Cerebellar cortex (tissue), 1 donor: ENCODE results near the gene FAM222A.
"Not testable (repeated sequence)": the region's sequence is repeated elsewhere in the genome, so short reads cannot be mapped to it uniquely, and the experiment has no call there.

Experiments
- DNase-seq: peaks from one replicate; pipeline ENCODE4 v3.0.0-alpha.2; 2015; ENCODE audit warnings: low spot score

The FAM222A gene

DNA sequence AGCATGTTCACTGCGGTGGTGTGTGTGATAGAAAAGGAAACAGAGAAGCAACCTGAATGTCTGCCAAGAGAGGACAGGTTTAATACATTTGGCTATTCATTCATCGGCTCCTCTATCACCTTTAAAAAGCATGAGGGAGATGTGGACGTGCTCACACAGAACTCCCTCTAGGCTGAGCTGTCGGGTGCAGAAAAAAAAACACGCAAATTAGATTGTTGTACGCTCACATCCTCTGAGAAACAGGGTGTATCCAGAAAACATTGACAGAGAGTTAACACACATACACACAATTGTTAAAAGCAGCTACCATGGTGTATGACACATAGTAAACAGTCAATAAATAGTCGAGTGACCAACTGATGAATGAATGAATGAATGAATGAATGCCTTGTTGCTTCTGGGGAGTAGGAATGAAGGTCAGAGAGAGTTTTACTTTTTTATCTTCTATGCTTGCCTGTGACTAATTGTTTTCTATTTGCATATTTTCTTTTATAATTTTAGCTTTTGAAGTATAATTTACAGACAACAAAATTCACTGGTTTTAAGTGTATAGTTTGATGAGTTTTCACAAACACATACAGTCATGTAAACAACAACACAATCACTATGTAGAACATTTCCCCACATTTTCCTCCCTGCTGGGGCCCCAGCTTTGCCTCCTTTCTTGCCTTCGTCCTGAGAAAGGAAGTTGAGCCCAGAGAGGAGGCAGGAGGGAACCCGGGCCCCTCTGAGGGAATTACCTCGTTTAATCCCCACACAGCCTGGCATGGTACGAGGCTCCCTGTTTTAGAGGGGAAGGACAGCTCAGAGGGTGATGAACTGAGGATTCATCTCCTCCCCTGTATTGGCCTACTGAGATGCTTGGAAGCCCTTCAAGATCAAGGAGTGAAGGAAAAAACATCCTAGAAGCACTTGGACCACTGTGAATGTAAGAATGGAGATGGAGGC, 19.7 kb upstream of the FAM222A start:
- DNase-seq = no peak

DNA sequence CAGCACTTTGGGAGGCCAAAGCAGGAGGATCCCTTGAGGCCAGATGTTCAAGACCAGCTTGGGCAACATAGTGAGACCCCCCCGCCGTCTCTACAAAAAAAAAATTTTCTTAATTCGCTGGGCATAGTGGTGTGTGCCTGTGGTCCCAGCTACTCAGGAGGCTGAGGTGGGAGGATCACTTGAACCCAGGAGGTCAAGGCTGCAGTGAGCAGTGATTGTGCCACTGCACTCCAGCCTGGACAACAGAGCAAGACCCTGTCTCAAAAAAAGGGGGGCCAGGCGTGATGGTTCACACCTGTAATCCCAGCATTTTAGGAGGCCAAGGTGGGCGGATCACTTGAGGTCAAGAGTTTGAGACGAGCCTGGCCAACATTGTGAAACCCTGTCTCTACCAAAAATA, 19.0 kb upstream of the FAM222A start:
- not testable (repeated sequence) for DNase-seq

DNA sequence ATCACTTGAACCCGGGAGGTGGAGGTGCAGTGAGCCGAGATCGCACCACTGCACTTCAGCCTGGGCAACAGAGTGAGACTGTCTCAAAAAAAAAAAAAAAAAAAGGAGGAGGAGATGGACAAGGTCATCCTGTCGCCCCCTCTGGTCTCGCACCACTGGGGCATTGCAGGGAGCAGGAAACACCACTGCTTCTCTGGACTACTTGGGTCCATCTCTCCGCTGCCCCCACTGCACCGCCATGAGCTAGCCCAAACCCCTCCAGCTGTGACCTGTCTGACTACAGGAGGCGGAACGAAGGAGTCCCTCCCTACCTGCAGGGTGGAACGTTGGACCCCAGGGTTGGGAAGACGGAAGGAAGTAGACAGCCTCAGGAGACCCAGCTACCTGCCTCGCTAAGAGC, 18.2 kb upstream of the FAM222A start:
- no peak for DNase-seq

DNA sequence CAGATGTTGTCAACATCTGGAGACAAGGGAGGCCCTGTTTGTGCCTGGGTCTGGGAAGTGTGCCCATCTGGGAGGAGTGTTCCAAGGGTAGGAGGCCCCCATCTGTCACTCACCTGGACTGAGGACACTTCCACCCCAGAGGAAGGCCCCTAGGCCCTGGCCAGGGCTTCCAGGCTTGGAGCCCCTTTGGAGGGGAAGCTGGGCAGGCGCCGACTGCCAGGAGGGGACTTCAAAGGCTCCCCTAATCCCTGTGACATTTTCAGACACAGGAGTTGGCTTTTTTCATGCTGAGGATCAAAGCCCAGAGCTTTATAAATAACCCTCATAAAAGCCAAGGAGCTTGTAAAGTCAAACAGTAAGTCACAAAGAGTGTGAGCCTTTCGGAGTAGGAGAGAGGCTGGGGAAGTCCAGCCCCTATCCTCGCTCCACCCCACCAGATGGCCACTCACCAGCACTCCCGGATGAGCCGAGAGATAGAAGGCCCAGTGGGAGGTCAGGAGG, 17.6 kb upstream of the FAM222A start:
- DNase-seq = no peak

DNA sequence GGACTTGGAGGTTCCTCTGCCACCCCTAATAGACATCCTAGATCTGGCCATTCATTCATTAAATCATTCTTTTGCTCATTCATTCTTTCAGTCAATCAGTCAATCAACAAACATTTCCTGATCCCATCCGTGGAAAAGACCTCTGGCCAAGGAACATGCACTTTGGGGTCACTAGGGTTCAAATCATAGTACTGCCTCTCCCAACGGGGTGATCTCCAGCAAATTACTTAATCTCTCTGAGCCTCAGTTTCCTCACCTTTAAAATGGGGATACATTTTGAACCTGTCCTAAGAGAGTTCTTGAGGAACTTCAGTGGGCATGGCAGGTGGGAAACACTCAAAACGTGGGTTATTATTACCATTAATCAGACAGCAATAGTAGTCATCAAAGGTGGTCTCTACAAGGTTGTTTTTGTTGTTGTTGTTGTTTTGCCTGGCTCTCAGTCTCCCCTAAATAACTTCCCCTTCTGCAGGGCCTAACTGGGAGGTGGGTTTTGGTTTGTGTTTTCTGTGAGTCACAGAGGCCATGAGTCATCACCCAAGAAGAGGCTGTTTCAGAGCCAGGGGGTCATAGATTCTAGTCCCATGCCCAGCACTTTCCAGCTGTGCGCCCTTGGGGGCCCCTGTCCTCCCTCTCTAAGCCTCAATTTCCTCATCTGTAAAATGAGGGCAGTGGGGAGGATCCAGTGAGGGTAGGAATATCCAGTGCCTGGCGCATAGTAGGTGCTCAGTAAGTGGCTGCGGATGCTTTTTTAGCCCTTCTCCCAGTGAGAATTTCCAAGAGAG, 16.9 kb upstream of the FAM222A start:
- DNase-seq = no peak

DNA sequence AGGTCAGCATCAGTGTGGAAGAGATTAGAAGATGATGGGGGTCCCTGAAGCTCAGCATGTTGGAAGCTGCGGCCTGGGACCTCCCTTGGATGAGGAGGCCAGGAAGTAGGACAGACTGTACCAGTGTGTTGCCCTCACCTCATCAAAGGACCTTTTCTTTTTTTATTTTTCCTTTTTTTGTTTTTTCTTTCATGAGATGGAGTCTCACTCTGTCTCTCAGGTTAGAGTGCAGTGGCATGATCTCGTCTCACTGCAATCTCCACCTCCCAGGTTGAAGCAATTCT, 16.4 kb upstream of the FAM222A start:
- DNase-seq = no peak

DNA sequence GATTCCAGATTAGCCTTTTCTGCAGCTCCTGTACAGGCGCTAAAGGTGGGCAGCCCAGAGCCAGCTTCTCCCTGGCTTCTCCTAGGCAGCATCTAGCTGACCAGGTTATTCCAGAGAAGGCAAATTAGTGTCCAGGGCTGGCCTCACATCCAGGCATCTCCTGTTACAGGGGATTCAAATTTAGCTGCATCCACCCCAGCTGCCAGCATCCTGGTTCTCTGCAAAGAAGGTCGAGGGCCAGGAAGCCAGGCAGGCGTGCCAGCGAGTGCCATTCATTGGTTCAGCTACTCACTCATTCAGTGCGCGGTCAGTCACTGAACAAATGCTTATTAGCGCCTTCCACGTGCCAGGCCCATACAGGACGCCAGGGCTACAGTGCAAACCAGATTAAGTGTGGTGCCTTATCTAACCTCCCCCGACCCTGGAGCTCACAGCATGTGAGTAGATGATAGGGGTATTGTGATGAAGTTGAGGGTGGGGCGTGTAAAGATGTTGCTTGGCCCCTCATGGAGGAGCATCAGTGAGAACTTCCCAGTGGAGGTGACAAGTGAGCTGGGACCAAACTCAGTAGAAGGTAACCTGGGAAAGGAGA, 15.7 kb upstream of the FAM222A start:
- DNase-seq = no peak

DNA sequence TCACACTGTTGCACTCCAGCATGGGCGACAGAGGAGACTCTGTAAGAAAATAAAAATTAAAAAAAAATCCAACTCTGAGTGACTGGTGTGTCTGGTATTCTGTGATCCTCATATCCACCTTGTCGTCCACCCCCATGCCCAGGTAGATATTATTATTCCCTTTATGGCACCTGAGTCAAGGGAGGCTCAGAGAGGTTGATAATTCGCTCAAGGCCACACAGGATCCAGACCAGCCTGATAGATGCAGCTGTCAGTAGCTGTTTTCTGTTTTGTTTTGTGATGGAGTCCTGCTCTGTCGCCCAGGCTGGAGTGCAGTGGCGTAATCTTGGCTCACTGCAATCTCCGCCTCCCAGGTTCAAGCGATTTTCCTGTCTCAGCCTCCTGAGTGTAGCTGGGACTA, 14.8 kb upstream of the FAM222A start:
- DNase-seq = no peak

DNA sequence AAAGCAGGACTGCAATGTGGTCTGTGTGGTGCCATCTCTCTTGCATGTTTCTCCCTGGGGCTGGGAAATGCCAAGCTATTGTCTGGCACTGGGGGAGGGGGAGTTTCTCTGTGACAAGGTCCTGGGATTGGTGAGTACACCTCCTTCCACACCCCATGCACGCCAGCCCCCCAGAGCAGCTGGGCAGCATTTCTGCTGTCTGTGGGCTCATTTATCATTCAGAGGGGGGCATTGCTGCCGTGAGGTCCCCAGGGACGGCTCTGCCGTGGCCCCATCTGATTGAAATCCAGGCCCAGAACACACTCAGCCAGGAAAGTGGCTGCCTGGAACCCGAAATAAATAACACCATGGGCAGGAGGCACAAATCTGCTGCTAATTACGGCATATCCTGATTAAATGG, 12.6 kb upstream of the FAM222A start:
- DNase-seq = no peak

DNA sequence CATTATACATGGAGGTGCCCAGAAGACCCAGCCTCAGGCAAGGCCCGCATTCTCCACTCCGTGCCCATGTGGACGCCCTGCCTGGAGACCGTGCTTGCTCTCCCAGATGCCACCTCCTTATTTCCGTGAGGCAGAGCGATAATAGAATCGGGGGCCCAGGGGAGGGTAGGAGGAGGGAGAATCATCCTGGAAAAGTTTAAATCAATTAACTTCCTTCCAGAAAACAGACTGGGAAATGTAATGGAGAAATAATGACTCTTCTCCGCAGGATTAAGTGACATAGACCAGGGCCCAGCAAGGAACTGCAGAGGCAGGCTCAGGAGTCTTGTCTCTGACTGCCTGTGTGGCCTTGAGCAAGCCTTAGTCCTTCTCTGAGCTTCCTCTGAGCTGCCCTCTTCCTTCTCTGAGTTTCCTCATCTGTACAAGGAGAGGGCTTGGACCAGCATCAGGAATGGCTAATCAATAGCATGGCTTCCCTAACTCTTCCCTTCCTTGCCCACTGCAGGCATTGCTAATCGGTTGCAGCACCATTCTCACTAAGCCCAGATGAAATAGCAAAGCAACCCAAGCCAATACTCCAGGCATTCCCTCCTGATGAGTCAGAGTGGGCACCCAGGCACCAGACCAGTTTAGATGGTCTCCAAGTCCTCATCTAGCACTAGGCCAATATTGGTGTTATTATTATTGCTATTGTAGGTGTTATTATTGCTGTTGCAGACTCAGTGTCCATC, 11.3 kb upstream of the FAM222A start:
- no peak for DNase-seq

DNA sequence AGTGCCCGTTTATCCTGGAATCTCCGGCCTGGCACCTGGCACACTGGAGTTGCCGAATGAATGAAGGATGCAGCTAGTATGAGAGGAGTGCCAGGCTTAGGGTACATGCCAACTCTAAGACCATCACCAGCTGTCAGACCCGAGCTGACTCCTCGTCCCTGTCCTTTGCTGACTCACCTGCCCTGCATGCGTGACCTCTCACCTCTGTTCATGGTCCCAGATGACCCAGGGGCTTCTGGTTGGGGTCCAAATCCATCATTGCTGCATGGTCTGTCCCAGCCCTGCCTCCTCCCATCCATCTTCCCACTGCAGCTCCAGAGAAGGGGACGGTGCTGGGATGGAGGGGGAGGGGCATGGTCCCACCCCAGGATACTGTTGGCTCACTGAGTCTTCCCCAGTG, 9.9 kb upstream of the FAM222A start:
- DNase-seq = no peak

DNA sequence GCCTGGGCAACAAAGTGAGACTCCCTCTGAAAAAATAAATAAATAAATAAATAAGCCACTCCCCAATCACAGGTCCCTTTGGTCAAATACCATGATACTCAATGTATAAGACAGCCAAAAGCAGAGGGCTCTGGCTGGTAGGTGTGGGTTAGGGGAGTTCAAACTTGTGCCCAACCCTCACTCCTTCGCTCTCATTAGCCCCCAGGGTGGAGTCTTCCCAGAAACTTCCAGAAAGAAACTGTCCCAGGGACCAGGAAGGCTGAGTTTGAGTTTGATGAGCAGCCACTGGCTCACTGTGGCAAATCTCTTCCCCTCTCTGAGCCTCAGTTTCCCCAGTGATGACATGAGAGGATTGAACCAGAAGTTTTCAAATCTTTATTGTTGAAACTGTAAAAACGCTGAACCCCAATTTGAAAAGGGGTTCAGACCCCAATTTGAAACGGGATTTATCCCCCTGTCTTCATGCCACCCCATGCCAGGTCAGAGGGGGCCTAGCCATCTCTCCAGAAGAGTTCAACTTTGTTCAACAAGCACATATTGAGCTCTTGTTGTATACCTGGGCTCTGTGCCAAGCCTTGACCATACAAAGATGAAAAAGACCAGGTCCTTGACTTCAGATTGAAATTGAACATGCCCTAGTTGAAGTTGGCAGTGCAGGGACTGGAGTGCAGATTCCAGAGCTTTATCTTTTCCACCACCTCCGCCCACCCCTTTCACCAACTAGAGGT, 9.1 kb upstream of the FAM222A start:
- no peak for DNase-seq

DNA sequence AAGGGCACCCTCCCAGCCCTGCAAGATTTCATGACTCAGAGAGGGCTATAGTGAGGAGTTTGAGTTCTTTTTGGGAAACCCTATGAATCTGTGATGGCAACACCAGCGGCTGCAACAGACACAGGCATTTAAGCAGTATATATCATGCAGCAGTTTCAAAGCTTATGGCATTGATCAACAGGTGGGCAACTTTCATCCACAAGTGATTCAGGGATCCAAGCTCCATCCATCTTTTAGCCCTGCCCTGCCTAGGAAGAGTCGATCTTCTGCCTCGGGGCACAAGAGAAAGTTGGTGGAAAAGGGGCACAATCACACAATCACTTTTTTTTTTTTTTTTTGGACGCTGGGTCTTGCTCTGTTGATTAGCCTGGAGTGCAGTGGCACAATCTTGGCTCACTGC, 8.3 kb upstream of the FAM222A start:
- DNase-seq = no peak

DNA sequence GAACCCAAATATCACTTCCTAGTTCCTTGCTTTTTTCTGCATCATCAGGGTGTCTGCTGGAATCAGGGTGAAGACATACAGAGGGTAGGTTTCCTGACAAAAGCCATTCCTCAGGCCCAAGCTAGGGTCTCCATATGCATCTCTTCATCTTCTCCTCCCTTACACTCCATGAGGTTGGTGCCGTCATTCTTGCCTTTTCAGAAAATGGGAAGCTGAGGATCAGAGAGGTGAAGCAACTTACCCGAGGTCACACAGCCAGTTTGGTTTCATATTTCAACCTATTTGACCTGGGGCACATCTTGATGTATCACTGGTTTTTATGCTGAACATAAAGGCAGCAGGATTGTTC, 7.3 kb upstream of the FAM222A start:
- DNase-seq = no peak

DNA sequence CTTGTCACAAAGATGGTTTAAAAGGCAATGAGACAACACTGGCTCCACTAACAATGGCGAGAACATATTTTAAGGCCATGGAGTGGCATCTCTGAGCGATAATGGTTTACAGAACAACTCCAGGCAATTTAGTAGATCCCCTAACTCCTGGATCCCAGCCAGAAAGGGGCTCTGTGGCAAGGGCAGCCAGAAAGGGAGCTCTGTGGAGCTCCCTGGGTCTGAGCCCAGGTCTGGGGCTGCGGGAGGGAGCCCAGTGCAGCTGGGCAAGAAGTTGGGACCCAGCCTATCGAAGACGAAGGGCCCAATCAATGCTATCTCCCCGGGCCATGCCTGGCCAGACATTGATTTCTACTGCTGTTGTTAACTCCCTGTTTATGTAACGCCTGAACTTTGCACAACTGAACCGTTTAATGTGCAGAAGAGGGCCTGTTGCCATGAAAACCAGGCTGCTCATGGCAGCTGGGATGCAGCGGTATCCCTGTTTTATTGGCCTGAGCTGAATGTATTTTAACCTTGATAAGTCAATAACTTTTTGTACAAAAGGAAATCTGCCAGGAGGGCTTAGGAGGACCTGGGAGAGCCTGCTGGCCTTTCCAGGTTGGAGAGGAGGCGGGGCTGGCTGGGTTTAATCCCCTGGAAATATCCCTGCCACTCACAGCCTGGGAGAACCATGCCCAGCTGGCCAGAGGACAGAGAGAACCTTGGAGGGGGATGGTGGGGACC, 6.7 kb upstream of the FAM222A start:
- DNase-seq = no peak

DNA sequence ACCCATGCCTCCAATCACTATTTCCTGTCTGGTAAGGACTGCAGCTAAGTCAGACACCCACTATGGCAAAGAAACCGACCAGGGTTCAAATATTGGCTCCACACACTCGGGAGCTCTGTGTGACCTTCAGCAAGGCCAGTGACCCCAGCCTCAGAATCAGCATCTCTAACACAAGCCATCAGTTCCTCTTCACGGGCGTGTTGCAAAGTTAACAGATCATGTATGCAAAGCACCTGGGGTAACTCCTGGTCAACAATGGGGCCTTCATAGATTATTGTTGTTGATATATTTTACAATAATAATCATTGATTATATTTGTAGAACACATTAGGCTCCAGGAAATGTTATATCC, 6.2 kb upstream of the FAM222A start:
- no peak for DNase-seq

DNA sequence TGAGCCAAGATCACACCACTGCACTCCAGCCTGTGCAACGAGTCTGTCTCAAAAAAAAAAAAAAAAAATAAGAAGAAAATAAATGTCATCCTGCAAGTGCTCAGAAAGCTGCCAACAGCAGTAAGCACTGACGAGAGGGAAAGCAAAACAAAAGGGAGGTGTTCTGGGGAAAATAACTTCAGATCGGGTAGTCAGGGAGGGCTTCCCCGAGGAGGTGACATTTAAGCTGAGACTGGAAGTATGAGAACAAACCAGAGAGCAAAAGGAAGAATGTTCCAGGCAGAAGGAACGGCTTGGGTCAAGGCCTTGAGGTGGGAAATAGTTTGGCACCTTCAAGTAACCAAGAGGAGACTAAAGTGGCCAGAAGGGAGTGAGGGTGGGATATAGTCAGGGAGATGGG, 4.7 kb upstream of the FAM222A start:
- no peak for DNase-seq

DNA sequence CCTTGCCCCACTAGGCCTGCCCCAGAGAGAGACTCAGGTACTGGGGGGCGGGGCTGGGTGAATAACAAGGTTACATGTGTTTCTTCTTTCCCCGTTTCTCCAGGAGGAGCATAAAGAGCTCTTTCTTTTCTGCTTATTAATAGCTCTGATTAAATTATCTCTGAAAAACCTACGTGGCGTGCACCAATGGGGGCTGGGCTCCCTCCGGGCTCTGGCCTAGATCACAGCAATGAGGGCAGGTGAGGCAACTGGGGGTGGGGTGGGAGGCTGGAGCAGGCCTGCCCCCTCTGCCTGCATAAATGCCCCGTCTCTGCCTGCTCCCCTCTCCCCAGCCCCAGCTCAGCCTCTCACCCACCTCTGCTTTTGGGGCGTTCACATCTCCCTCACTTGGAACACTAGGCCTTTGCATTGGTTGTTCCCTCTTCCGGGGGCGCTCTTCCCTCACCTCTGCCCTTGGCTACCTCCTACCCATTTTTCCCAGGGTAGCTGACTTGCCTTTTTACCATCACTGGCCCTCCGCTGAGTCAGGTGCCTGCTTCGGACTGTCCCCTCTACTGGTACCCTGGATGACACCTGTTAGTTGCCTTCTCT, 4.1 kb upstream of the FAM222A start:
- DNase-seq = no peak

DNA sequence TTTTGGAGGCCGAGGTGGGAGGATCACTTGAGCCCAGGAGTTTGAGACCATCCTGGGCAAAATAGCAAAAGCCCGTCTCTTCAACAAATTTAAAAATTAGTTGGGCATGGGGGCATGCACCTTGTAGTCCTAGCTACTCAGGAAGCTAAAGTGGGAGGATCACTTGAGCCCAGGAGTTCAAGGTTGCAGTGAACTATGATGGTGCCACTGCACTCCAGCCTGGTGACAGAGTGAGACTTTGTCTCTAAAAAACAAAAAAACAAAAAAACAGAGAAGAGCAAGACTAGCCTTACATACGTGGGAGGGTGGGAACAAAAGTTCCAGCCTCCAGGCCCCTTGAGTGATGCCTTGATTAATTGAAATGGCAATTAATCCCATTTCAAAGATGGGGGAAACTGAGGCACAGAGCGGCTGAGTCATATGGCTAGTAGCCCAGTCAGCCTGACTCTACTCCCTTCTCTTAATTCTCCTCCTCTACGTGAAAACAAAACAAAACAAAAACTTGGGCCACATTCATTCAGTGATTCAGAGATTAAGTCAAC, 3.3 kb upstream of the FAM222A start:
- no peak for DNase-seq
